ENCODE measurements around the gene ATG10.
A peak's percentile ranks its signal among the peaks of the same experiment; 100 is the strongest.

Gene ATG10

DNA sequence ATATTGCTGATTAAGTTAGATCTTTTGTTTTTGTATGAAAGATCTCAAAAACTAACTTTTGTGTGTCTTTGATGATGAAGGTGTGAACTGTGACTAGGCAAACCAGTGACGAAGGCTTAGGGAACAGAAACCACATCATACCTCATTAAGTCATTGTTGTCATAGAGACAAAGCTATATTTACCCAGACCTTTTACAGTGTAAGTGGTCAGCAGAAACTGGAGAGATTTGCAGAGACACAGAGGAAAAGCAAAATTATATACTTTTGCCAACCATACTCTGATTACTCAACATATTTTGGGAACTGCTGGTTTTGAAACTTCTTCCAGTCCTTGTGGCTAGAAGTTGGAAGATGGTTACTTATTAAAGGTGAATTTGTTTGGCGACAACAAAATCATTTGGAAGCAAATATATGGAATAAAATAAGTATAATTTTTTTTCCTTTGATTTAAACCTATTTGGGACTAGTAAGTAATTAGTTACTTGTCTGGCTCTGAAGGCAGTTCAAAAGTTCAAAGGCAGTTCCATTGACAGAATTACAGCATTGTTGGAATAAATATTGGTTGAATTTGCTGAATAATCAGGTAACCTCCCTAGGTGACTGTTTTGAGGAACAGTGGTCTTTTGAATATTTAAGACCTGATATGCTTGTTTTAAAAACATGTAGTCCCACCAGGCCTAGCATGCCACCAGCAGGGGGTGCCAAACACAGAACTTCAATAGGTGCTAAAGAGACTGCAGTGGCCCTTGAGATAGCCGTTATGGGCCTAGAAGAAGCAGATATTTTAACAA is 202.5 kb downstream of the ATG10 start:
- Histone ChIP-seq H3K9me2 (ENCODE audit: low read depth, low read length) (no peaks in the 10 kb centered on the region), H3K27ac (ENCODE audit: low read depth, low read length, poor library complexity, severe bottlenecking) (peak overlapping the region; percentile 70)

DNA sequence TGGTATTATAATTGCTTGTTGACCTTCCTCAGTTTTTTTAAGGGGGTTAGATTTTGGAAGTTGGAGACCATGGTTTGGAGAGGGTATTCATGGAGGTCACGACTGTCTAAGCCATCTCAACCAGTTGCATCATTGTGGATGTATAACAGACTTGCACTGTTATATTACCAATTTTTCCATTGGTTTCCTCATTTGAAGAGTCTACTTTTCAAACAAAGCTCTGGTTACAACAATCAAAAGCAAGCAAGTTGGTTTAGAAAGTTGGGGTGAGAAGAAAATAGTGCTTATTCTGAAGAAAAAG is 203.0 kb downstream of the ATG10 start:
- H3K4me2 ChIP-seq (ENCODE audit: low read length) = peak overlapping the region; percentile 53; the same call in 1 of the 2 replicates
- H2AFZ ChIP-seq (ENCODE audit: low read length) = no peak overlapping the region
- H3K4me3 ChIP-seq (ENCODE audit: low read depth, low read length, poor library complexity, severe bottlenecking) = no peak overlapping the region
- H3K9me3 ChIP-seq (ENCODE audit: low read length) = no peaks in the 10 kb centered on the region
- no peaks in the 10 kb centered on the region for H3K27me3 ChIP-seq (ENCODE audit: insufficient read depth, low read length)
- no peaks in the 10 kb centered on the region for H3F3A ChIP-seq (ENCODE audit: insufficient read depth, low read length)
- no peaks in the 10 kb centered on the region for H3K36me3 ChIP-seq (ENCODE audit: insufficient read depth, low read length)
- no peaks in the 10 kb centered on the region for H3K9me2 ChIP-seq (ENCODE audit: low read depth, low read length)
- TF ChIP-seq EZH2 (IDR thresholded peaks at IDR 0.05; ENCODE audit: borderline replicate concordance, low read length) = no peak
- TF ChIP-seq, protein P1, sequence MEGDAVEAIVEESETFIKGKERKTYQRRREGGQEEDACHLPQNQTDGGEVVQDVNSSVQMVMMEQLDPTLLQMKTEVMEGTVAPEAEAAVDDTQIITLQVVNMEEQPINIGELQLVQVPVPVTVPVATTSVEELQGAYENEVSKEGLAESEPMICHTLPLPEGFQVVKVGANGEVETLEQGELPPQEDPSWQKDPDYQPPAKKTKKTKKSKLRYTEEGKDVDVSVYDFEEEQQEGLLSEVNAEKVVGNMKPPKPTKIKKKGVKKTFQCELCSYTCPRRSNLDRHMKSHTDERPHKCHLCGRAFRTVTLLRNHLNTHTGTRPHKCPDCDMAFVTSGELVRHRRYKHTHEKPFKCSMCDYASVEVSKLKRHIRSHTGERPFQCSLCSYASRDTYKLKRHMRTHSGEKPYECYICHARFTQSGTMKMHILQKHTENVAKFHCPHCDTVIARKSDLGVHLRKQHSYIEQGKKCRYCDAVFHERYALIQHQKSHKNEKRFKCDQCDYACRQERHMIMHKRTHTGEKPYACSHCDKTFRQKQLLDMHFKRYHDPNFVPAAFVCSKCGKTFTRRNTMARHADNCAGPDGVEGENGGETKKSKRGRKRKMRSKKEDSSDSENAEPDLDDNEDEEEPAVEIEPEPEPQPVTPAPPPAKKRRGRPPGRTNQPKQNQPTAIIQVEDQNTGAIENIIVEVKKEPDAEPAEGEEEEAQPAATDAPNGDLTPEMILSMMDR (IDR thresholded peaks at IDR 0.05; ENCODE audit: low read length) = 0 out of 2 replicates have a peak, but pooled peaks have one; percentile 1
- peak overlapping the region; percentile 70 for H3K27ac ChIP-seq (ENCODE audit: low read depth, low read length, poor library complexity, severe bottlenecking)
- peaks cover 18% of the 10 kb centered on the region for H3K4me1 ChIP-seq (ENCODE audit: insufficient read depth, low read length, severe bottlenecking)
- H4K20me1 ChIP-seq (ENCODE audit: insufficient read depth, low read length) = no peaks in the 10 kb centered on the region
- no peak overlapping the region for H3K9ac ChIP-seq (ENCODE audit: low read length)
- H3K79me2 ChIP-seq (ENCODE audit: insufficient read depth, low read length) = no peaks in the 10 kb centered on the region

More for the DNA sequence above, 202.5 kb downstream of the ATG10 start:
- H3K4me1 ChIP-seq (ENCODE audit: insufficient read depth, low read length, severe bottlenecking) = peaks cover 18% of the 10 kb centered on the region
- H4K20me1 ChIP-seq (ENCODE audit: insufficient read depth, low read length) = no peaks in the 10 kb centered on the region
- H3K9ac ChIP-seq (ENCODE audit: low read length) = 0 out of 2 replicates have a peak overlapping the region, but pooled peaks have one; percentile 33
- H3F3A ChIP-seq (ENCODE audit: insufficient read depth, low read length) = no peaks in the 10 kb centered on the region
- TF ChIP-seq, protein P1 (IDR thresholded peaks at IDR 0.05; ENCODE audit: low read length) = peak; percentile 93
- no peak for TF ChIP-seq EZH2 (IDR thresholded peaks at IDR 0.05; ENCODE audit: borderline replicate concordance, low read length)
- H3K4me3 ChIP-seq (ENCODE audit: low read depth, low read length, poor library complexity, severe bottlenecking) = peak overlapping the region; percentile 13
- peak overlapping the region; percentile 53 for H3K4me2 ChIP-seq (ENCODE audit: low read length)
- H3K79me2 ChIP-seq (ENCODE audit: insufficient read depth, low read length) = no peaks in the 10 kb centered on the region
- H3K9me3 ChIP-seq (ENCODE audit: low read length) = no peaks in the 10 kb centered on the region
- no peaks in the 10 kb centered on the region for H3K27me3 ChIP-seq (ENCODE audit: insufficient read depth, low read length)
- no peaks in the 10 kb centered on the region for H3K36me3 ChIP-seq (ENCODE audit: insufficient read depth, low read length)
- 0 out of 2 replicates have a peak overlapping the region, but pooled peaks have one; percentile 7 for H2AFZ ChIP-seq (ENCODE audit: low read length)

DNA sequence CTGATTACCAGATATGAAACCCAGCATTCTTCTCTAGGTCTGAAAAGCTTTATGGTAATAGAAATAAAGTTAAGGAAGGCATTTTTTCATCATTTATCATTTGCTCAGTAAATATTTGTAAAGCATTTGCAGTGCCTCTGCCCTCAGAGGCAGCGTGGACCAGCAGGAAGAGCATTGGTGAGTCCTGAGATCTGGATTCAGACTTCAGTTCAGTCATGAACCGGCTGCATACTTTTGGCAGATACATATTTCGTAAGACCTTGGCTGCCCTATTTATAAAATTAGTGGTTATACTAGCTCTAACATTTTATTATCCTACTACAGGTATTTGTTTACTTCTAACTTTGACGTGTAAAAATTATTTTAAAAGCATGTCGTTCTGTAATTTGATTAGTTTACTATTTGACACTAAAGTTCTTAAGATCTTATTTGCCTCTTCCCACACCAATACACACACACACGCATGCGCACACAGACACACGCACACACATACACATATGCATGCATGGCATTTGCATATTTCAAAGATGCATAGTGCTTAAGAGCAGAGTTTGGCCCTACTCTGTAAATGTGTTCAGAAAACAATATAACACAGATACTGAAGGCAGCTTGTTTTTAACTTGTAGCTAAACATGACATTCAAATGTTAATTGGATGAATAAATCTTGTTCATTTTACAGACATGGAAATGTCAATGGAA is 204.4 kb downstream of the ATG10 start:
- H3K4me3 ChIP-seq (ENCODE audit: low read depth, low read length, poor library complexity, severe bottlenecking) = no peak overlapping the region

More for the DNA sequence above, 204.4 kb downstream of the ATG10 start:
- TF ChIP-seq, protein P1 (IDR thresholded peaks at IDR 0.05; ENCODE audit: low read length) = no peak
- no peak for TF ChIP-seq EZH2 (IDR thresholded peaks at IDR 0.05; ENCODE audit: borderline replicate concordance, low read length)
- Histone ChIP-seq H3K9me2 (ENCODE audit: low read depth, low read length) (no peaks in the 10 kb centered on the region), H3F3A (ENCODE audit: insufficient read depth, low read length) (no peaks in the 10 kb centered on the region), H3K4me1 (ENCODE audit: insufficient read depth, low read length, severe bottlenecking) (peaks cover 18% of the 10 kb centered on the region), H3K36me3 (ENCODE audit: insufficient read depth, low read length) (no peaks in the 10 kb centered on the region), H3K27ac (ENCODE audit: low read depth, low read length, poor library complexity, severe bottlenecking) (no peak overlapping the region), H3K9ac (ENCODE audit: low read length) (no peak overlapping the region), H4K20me1 (ENCODE audit: insufficient read depth, low read length) (no peaks in the 10 kb centered on the region), H3K27me3 (ENCODE audit: insufficient read depth, low read length) (no peaks in the 10 kb centered on the region), H3K4me2 (ENCODE audit: low read length) (no peak overlapping the region), H2AFZ (ENCODE audit: low read length) (no peak overlapping the region), H3K9me3 (ENCODE audit: low read length) (no peaks in the 10 kb centered on the region), H3K79me2 (ENCODE audit: insufficient read depth, low read length) (no peaks in the 10 kb centered on the region)

Data from OCI-LY1 (cell line).